Motor neuron (in vitro differentiated cells): ENCODE measurements around the gene CTPS2. TPM values are rescaled to one million over a fixed set of nuclear protein-coding genes. Genes with fewer than 3 reads are reported as not detected.

Experiments
- ATAC-seq, 8 experiments: fragments of 200-7000 bp; cut with Tn5 transposase; replicated peaks in 6 of 8; 2 replicates each; pipeline ENCODE4 v1.8.0; 2021; ENCODE audit warnings: mild to moderate bottlenecking in 8 of 8, moderate library complexity in 8 of 8
- H3K27ac ChIP-seq, 2 donors: fragments of 250-450 bp; sonication (Bioruptor Pico); 2 replicates each; pipeline ENCODE4 v1.9.0; 2021; ENCODE audit warnings: antibody characterized with exemption in 2 of 2, mild to moderate bottlenecking in 2 of 2, moderate library complexity in 1 of 2
- H3K4me1 ChIP-seq, 2 donors: fragments of 250-450 bp; sonication (Bioruptor Pico); replicated peaks in 1 of 2; 2 replicates each; pipeline ENCODE4 v1.6.1; 2021; ENCODE audit warnings: antibody characterized with exemption in 2 of 2, mild to moderate bottlenecking in 2 of 2, moderate library complexity in 1 of 2
- H3K4me3 ChIP-seq, 5 donors: fragments of 250-450 bp; sonication (Bioruptor Pico); 2 replicates each; pipeline ENCODE4 v1.9.0; 2021; ENCODE audit warnings: antibody characterized with exemption in 5 of 5, mild to moderate bottlenecking in 5 of 5, moderate library complexity in 4 of 5
- WGBS, 10 experiments: fragments of 450-650 bp; shearing (Covaris generic); methylation state at CpG; one replicate each; pipeline ENCODE4 v1.0.0; 2022; 5-methylcytosine and 5-hydroxymethylcytosine counted together
- in situ Hi-C, 9 experiments: fragments of 400-800 bp; cut with MboI; loops; one replicate each; pipeline ENCODE4 v1.15.0; 2021; ENCODE audit warnings: low sequenced_read_pairs in 9 of 9, low pct_unique_long_range_greater_than_20kb in 2 of 9; ENCODE audit not compliant: unreplicated experiment in 9 of 9
- total RNA-seq, 8 experiments: library from RNA; unstranded; fragments of 300-600 nt; gene quantifications; 2 replicates each; pipeline versions ENCODE4 v1.2.3 to v1.2.4, GENCODE V29; 2022

The CTPS2 gene
- total RNA-seq, 8 experiments from 2014 or later: 5.2 to 40.6 (median 20.9) TPM

GRCh38 chrX:16665089-16665488 lies 47.4 kb downstream of the CTPS2 start:
- WGBS, 10 experiments: 0 to 100% (median 50%) methylated on average over 1 to 2 of the region's 2 CpGs; no CpG with 5 or more reads in 5 of the 10 experiments
- Histone ChIP-seq H3K4me1 (no peaks in the 10 kb centered on the region), H3K4me3 (no peak overlapping the region), H3K27ac (no peak overlapping the region)
- ATAC-seq: no peak
- in situ Hi-C loops: loop anchor here in 2 of 9 experiments (25.0 kb wide), 1 partner anchor 228 kb away; no protein-coding TSS in a partner anchor

GRCh38 chrX:16664626-16665025 lies 47.8 kb downstream of the CTPS2 start:
- Histone ChIP-seq H3K27ac (no peak overlapping the region), H3K4me1 (no peaks in the 10 kb centered on the region), H3K4me3 (no peak overlapping the region)
- WGBS, 10 experiments: 26 to 100% (median 75%) methylated on average over 1 to 2 of the region's 2 CpGs; no CpG with 5 or more reads in 5 of the 10 experiments
- in situ Hi-C loops: loop anchor here in 2 of 9 experiments (25.0 kb wide), 1 partner anchor 227 kb away; no protein-coding TSS in a partner anchor
- no peak for ATAC-seq

- no peak for ATAC-seq
- WGBS, 10 experiments: 93% methylated on average over 3 to 5 of the region's 5 CpGs; no CpG with 5 or more reads in 8 of the 10 experiments
- no peak overlapping the region for H3K27ac ChIP-seq
- no peak overlapping the region for H3K4me3 ChIP-seq
- in situ Hi-C loops: loop anchor here in 2 of 9 experiments (25.0 kb wide), 1 partner anchor 227 kb away; no protein-coding TSS in a partner anchor
- no peaks in the 10 kb centered on the region for H3K4me1 ChIP-seq
Observed at GRCh38 chrX:16664074-16664473, 48.4 kb downstream of the CTPS2 start.

- Histone ChIP-seq H3K4me3 (no peak overlapping the region), H3K27ac (no peak overlapping the region), H3K4me1 (no peaks in the 10 kb centered on the region)
- WGBS, 10 experiments: 0 to 67% (median 30%) methylated on average over 1 to 2 of the region's 2 CpGs; no CpG with 5 or more reads in 5 of the 10 experiments
- ATAC-seq: peak in 1 of 8 experiments; percentile 38
- in situ Hi-C loops: loop anchor here in 2 of 9 experiments (25.0 kb wide), 1 partner anchor 225 kb away; no protein-coding TSS in a partner anchor
Observed at GRCh38 chrX:16662402-16662801, 50.1 kb downstream of the CTPS2 start.

GRCh38 chrX:16661495-16661894 lies 51.0 kb downstream of the CTPS2 start:
- in situ Hi-C loops: loop anchor here in 2 of 9 experiments (25.0 kb wide), 1 partner anchor 224 kb away; no protein-coding TSS in a partner anchor
- 0 to 100% (median 42%) methylated on average over 1 to 2 of the region's 2 CpGs; no CpG with 5 or more reads in 5 of the 10 experiments for WGBS, 10 experiments
- H3K4me1 ChIP-seq: no peaks in the 10 kb centered on the region

GRCh38 chrX:16659321-16659720 lies 53.1 kb downstream of the CTPS2 start:
- Histone ChIP-seq H3K27ac (no peak overlapping the region), H3K4me1 (no peaks in the 10 kb centered on the region), H3K4me3 (no peak overlapping the region)
- in situ Hi-C loops: loop anchor here in 2 of 9 experiments (25.0 kb wide), 1 partner anchor 222 kb away; no protein-coding TSS in a partner anchor
- 75 to 100% methylated on average over 1 of the region's 1 CpG; no CpG with 5 or more reads in 8 of the 10 experiments for WGBS, 10 experiments
- peak in 1 of 8 experiments; percentile 46 for ATAC-seq

More at GRCh38 chrX:16661495-16661894, 51.0 kb downstream of the CTPS2 start:
- no peak overlapping the region for H3K4me3 ChIP-seq
- ATAC-seq: no peak
- no peak overlapping the region for H3K27ac ChIP-seq

GRCh38 chrX:16658284-16658683 lies 54.2 kb downstream of the CTPS2 start:
- no peak overlapping the region for H3K27ac ChIP-seq
- in situ Hi-C loops: loop anchor here in 2 of 9 experiments (25.0 kb wide), 1 partner anchor 221 kb away; no protein-coding TSS in a partner anchor
- no peaks in the 10 kb centered on the region for H3K4me1 ChIP-seq
- ATAC-seq: no peak
- 17 to 100% (median 94%) methylated on average over 1 to 2 of the region's 2 CpGs; no CpG with 5 or more reads in 5 of the 10 experiments for WGBS, 10 experiments
- no peak overlapping the region for H3K4me3 ChIP-seq

- H3K4me1 ChIP-seq: no peaks in the 10 kb centered on the region
Observed at GRCh38 chrX:16654093-16654492, 58.4 kb downstream of the CTPS2 start.

GRCh38 chrX:16653424-16653823 lies 59.0 kb downstream of the CTPS2 start:
- peak in 2 of 8 experiments; percentile 80 to 94 for ATAC-seq
- Histone ChIP-seq H3K27ac (no peak overlapping the region), H3K4me1 (no peaks in the 10 kb centered on the region), H3K4me3 (no peak overlapping the region)
- 43 to 65% methylated on average over 2 to 6 of the region's 7 CpGs; no CpG with 5 or more reads in 8 of the 10 experiments for WGBS, 10 experiments
- in situ Hi-C loops: loop anchor here in 2 of 9 experiments (25.0 kb wide), 1 partner anchor 216 kb away; no protein-coding TSS in a partner anchor

More at GRCh38 chrX:16654093-16654492, 58.4 kb downstream of the CTPS2 start:
- no peak overlapping the region for H3K4me3 ChIP-seq
- H3K27ac ChIP-seq: no peak overlapping the region
- WGBS, 10 experiments: 80 to 90% (median 80%) methylated on average over 1 to 3 of the region's 3 CpGs; no CpG with 5 or more reads in 7 of the 10 experiments
- in situ Hi-C loops: loop anchor here in 2 of 9 experiments (25.0 kb wide), 1 partner anchor 217 kb away; no protein-coding TSS in a partner anchor
- ATAC-seq: peak in 1 of 8 experiments; percentile 43

GRCh38 chrX:16651391-16652024 lies 61.0 kb downstream of the CTPS2 start:
- ATAC-seq: peak in 2 of 8 experiments; percentile 63 to 76
- WGBS, 10 experiments: 55 to 82% (median 80%) methylated on average over 1 to 4 of the region's 4 CpGs; no CpG with 5 or more reads in 5 of the 10 experiments
- H3K4me1 ChIP-seq: no peaks in the 10 kb centered on the region
- H3K4me3 ChIP-seq: no peak overlapping the region
- in situ Hi-C loops: loop anchor here in 2 of 9 experiments (25.0 kb wide), 1 partner anchor 214 kb away; no protein-coding TSS in a partner anchor
- no peak overlapping the region for H3K27ac ChIP-seq

- in situ Hi-C loops: loop anchor here in 2 of 9 experiments (25.0 kb wide), 1 partner anchor 213 kb away; no protein-coding TSS in a partner anchor
- Histone ChIP-seq H3K4me3 (no peak within 1 kb of the TSS), H3K4me1 (no peaks in the 10 kb centered on the region), H3K27ac (no peak within 1 kb of the TSS)
- no peak for ATAC-seq
- 73 to 97% methylated on average over 2 to 4 of the region's 4 CpGs; no CpG with 5 or more reads in 8 of the 10 experiments for WGBS, 10 experiments
Observed at GRCh38 chrX:16649858-16650257, 62.6 kb downstream of the CTPS2 start, which contains the start of gene S100G. Gene S100G, plus strand, starts transcription at chrX:16650158. Its CDS starts 849 bp downstream, at chrX:16651007.

- no peak for ATAC-seq
- H3K4me3 ChIP-seq: no peak overlapping the region
- H3K27ac ChIP-seq: no peak overlapping the region
- 62 to 100% (median 88%) methylated on average over 1 to 2 of the region's 4 CpGs; no CpG with 5 or more reads in 7 of the 10 experiments for WGBS, 10 experiments
- in situ Hi-C loops: no loop called here
- H3K4me1 ChIP-seq: no peaks in the 10 kb centered on the region
Observed at GRCh38 chrX:16646366-16647138, 65.9 kb downstream of the CTPS2 start.
